Measurements from ENCODE around the gene SERTAD2. TPM values are rescaled to one million over a fixed set of nuclear protein-coding genes. Genes with fewer than 3 reads are reported as not detected.

SERTAD2 gene
- total RNA-seq, 2 donors from 2014 or later: 14.3 to 14.7 TPM

Other genes with a start within 250 kb of the SERTAD2 start
- 10 to 100 TPM; 13.1 to 18.0 TPM for gene LGALSL, start 199.8 kb downstream of the SERTAD2 start, total RNA-seq
- gene AFTPH, start 129.6 kb downstream of the SERTAD2 start, total RNA-seq: 10 to 100 TPM; 12.1 to 12.8 TPM